Measurements from ENCODE around the gene CRYZL1.

CRYZL1 gene

DNA sequence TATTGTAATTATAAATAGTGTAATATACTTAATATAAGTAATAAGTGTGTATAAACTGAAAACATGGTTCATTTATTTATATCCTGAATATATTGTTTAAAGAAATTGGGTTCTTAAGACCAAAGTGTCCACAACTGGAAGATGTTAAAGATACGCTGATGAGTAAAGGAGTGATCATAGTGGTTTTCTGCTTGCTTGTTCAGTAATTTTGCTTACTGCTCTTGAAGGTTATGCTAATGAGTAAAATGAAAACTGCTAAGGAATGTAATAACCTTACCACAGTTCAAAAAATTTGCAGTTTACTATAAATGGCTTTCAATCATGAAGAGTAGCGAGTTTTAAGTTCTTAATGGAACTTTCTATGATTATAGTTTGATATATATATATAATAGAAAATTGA, 75.0 kb downstream of the CRYZL1 start:
- ATAC-seq, result no peak
- TF ChIP-seq ZC3H10 (CRISPR knock-in tag; IDR thresholded peaks at IDR 0.05) (no peak), BACH2 (CRISPR knock-in tag; IDR thresholded peaks at IDR 0.05; ENCODE audit: borderline replicate concordance) (no peak), ZNF8 (CRISPR knock-in tag; IDR thresholded peaks at IDR 0.05) (no peak), TOX (CRISPR knock-in tag; IDR thresholded peaks at IDR 0.05; ENCODE audit: borderline replicate concordance) (no peak), PPARA (CRISPR knock-in tag; IDR thresholded peaks at IDR 0.05; ENCODE audit: borderline replicate concordance) (no peak), TCF4 (CRISPR knock-in tag; IDR thresholded peaks at IDR 0.05; ENCODE audit: borderline replicate concordance) (no peak), ARNTL (CRISPR knock-in tag; IDR thresholded peaks at IDR 0.05; ENCODE audit: borderline replicate concordance, low read depth) (no peak), GLIS3 (CRISPR knock-in tag; IDR thresholded peaks at IDR 0.05) (no peak), ZNF565 (CRISPR knock-in tag; conservative IDR thresholded peaks at IDR 0.05; ENCODE audit: low read depth) (no peak), ZFP3 (CRISPR knock-in tag; IDR thresholded peaks at IDR 0.05) (no peak), OSR1 (CRISPR knock-in tag; IDR thresholded peaks at IDR 0.05) (no peak), SNAI2 (CRISPR knock-in tag; IDR thresholded peaks at IDR 0.05) (no peak), RARB (CRISPR knock-in tag; IDR thresholded peaks at IDR 0.05) (no peak), ESRRG (CRISPR knock-in tag; IDR thresholded peaks at IDR 0.05) (no peak), ZNF70 (CRISPR knock-in tag; IDR thresholded peaks at IDR 0.05) (no peak), CSDC2 (CRISPR knock-in tag; IDR thresholded peaks at IDR 0.05) (no peak)
- TF ChIP-seq, protein P1, sequence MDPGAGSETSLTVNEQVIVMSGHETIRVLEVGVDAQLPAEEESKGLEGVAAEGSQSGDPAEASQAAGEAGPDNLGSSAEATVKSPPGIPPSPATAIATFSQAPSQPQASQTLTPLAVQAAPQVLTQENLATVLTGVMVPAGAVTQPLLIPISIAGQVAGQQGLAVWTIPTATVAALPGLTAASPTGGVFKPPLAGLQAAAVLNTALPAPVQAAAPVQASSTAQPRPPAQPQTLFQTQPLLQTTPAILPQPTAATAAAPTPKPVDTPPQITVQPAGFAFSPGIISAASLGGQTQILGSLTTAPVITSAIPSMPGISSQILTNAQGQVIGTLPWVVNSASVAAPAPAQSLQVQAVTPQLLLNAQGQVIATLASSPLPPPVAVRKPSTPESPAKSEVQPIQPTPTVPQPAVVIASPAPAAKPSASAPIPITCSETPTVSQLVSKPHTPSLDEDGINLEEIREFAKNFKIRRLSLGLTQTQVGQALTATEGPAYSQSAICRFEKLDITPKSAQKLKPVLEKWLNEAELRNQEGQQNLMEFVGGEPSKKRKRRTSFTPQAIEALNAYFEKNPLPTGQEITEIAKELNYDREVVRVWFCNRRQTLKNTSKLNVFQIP (CRISPR knock-in tag; IDR thresholded peaks at IDR 0.05; ENCODE audit: borderline replicate concordance, low read depth), result no peak
- TF ChIP-seq, protein P2, sequence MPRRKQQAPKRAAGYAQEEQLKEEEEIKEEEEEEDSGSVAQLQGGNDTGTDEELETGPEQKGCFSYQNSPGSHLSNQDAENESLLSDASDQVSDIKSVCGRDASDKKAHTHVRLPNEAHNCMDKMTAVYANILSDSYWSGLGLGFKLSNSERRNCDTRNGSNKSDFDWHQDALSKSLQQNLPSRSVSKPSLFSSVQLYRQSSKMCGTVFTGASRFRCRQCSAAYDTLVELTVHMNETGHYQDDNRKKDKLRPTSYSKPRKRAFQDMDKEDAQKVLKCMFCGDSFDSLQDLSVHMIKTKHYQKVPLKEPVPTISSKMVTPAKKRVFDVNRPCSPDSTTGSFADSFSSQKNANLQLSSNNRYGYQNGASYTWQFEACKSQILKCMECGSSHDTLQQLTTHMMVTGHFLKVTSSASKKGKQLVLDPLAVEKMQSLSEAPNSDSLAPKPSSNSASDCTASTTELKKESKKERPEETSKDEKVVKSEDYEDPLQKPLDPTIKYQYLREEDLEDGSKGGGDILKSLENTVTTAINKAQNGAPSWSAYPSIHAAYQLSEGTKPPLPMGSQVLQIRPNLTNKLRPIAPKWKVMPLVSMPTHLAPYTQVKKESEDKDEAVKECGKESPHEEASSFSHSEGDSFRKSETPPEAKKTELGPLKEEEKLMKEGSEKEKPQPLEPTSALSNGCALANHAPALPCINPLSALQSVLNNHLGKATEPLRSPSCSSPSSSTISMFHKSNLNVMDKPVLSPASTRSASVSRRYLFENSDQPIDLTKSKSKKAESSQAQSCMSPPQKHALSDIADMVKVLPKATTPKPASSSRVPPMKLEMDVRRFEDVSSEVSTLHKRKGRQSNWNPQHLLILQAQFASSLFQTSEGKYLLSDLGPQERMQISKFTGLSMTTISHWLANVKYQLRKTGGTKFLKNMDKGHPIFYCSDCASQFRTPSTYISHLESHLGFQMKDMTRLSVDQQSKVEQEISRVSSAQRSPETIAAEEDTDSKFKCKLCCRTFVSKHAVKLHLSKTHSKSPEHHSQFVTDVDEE (CRISPR knock-in tag; IDR thresholded peaks at IDR 0.05), result no peak
- TF ChIP-seq, protein P3, sequence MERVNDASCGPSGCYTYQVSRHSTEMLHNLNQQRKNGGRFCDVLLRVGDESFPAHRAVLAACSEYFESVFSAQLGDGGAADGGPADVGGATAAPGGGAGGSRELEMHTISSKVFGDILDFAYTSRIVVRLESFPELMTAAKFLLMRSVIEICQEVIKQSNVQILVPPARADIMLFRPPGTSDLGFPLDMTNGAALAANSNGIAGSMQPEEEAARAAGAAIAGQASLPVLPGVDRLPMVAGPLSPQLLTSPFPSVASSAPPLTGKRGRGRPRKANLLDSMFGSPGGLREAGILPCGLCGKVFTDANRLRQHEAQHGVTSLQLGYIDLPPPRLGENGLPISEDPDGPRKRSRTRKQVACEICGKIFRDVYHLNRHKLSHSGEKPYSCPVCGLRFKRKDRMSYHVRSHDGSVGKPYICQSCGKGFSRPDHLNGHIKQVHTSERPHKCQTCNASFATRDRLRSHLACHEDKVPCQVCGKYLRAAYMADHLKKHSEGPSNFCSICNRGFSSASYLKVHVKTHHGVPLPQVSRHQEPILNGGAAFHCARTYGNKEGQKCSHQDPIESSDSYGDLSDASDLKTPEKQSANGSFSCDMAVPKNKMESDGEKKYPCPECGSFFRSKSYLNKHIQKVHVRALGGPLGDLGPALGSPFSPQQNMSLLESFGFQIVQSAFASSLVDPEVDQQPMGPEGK (CRISPR knock-in tag; IDR thresholded peaks at IDR 0.05; ENCODE audit: borderline replicate concordance), result no peak

DNA sequence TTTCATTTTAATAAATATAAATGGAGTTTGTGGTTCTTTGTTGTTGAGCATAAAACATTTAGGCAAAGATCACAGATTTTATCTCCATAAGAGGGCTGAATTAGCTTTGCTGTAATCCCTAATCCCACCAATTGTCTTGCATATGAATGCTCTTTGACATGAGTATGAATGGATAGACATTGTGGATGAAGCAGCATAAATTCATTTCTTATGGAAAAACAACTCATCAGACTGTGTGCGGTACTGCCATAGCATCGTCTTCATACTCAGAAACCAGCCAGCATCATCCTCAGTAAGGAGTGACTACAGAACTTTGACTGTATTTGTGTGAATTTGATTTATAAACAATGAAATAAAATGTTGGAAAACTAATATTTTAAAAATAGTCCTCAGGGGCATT, 79.2 kb downstream of the CRYZL1 start:
- no peak for ATAC-seq
- TF ChIP-seq, protein P4, sequence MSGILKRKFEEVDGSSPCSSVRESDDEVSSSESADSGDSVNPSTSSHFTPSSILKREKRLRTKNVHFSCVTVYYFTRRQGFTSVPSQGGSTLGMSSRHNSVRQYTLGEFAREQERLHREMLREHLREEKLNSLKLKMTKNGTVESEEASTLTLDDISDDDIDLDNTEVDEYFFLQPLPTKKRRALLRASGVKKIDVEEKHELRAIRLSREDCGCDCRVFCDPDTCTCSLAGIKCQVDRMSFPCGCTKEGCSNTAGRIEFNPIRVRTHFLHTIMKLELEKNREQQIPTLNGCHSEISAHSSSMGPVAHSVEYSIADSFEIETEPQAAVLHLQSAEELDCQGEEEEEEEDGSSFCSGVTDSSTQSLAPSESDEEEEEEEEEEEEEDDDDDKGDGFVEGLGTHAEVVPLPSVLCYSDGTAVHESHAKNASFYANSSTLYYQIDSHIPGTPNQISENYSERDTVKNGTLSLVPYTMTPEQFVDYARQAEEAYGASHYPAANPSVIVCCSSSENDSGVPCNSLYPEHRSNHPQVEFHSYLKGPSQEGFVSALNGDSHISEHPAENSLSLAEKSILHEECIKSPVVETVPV (CRISPR knock-in tag; IDR thresholded peaks at IDR 0.05), result no peak
- TF ChIP-seq, protein P3 (CRISPR knock-in tag; IDR thresholded peaks at IDR 0.05; ENCODE audit: borderline replicate concordance), result no peak
- TF ChIP-seq BACH2 (CRISPR knock-in tag; IDR thresholded peaks at IDR 0.05; ENCODE audit: borderline replicate concordance), result no peak
- TF ChIP-seq ZFP3 (CRISPR knock-in tag; IDR thresholded peaks at IDR 0.05), result no peak
- no peak for TF ChIP-seq SNAI2 (CRISPR knock-in tag; IDR thresholded peaks at IDR 0.05)
- TF ChIP-seq, protein P2 (CRISPR knock-in tag; IDR thresholded peaks at IDR 0.05), result no peak
- no peak for TF ChIP-seq PPARA (CRISPR knock-in tag; IDR thresholded peaks at IDR 0.05; ENCODE audit: borderline replicate concordance)
- TF ChIP-seq ISL1 (CRISPR knock-in tag; IDR thresholded peaks at IDR 0.05), result no peak
- TF ChIP-seq GLIS3 (CRISPR knock-in tag; IDR thresholded peaks at IDR 0.05), result no peak
- no peak for TF ChIP-seq ZNF8 (CRISPR knock-in tag; IDR thresholded peaks at IDR 0.05)
